Activated CD4-positive, alpha-beta T cell treated with anti-CD3 and anti-CD28 coated beads for 36 hours (primary cell): Measurements from ENCODE around the gene IRF2BPL. TPM values are rescaled to one million over a fixed set of nuclear protein-coding genes. Genes with fewer than 3 reads are reported as not detected.
A peak's percentile ranks its signal among the peaks of the same experiment; 100 is the strongest.

Experiments used
- ATAC-seq: fragments of 200-7000 bp; cut with Tn5 transposase; one replicate; pipeline ENCODE4 v1.10.0; 2021; ENCODE audit warnings: mild to moderate bottlenecking, moderate library complexity
- CTCF ChIA-PET: fragments of 350-600 bp; sonication (Branson Sonifier 250); formaldehyde crosslinking; loops from one replicate; lab custom pipeline; 2021; ENCODE audit warnings: antibody characterized with exemption; lab: Charles Lee
- POLR2A ChIA-PET: fragments of 350-600 bp; sonication (Branson Sonifier 250); formaldehyde crosslinking; loops from one replicate; lab custom pipeline; 2021; ENCODE audit warnings: antibody characterized with exemption, inconsistent platforms; lab: Charles Lee
- DNase-seq: peaks from one replicate; pipeline ENCODE4 v3.0.0-alpha.2; 2020
- H3K27ac Mint-ChIP-seq: one replicate; pipeline ENCODE4 v1.8.0; 2021; ENCODE audit warnings: mixed read lengths
- H3K27me3 Mint-ChIP-seq: one replicate; pipeline ENCODE4 v1.8.0; 2021; ENCODE audit warnings: mixed read lengths
- H3K36me3 Mint-ChIP-seq: one replicate; pipeline ENCODE4 v1.8.0; 2021; ENCODE audit warnings: low read depth, mixed read lengths
- H3K4me1 Mint-ChIP-seq: one replicate; pipeline ENCODE4 v1.8.0; 2021; ENCODE audit warnings: mixed read lengths
- H3K4me3 Mint-ChIP-seq: one replicate; pipeline ENCODE4 v1.8.0; 2021; ENCODE audit warnings: mild to moderate bottlenecking, moderate library complexity, mixed read lengths
- H3K9me3 Mint-ChIP-seq: one replicate; pipeline ENCODE4 v1.8.0; 2021; ENCODE audit warnings: low read depth, mixed read lengths
- intact Hi-C, 2 experiments: fragments of 100-400 bp; cut with DNase I in 1 of 2; cut with micrococcal nuclease in 1 of 2; formaldehyde crosslinking; loops; one replicate each; pipeline versions ENCODE4 v1.14.2 to v1.15.1; 2022 to 2024; cut with DNase I, micrococcal nuclease
- total RNA-seq, 2 experiments: library from RNA; stranded (reverse); gene quantifications; one replicate each; pipeline ENCODE4 v1.2.3, GENCODE V29; 2021

Gene IRF2BPL
- total RNA-seq, 2 experiments from 2014 or later = 34.3 to 40.1 TPM

- Mint-ChIP-seq H3K9me3 (no peaks in the 10 kb centered on the region), H3K27ac (no peak overlapping the region), H3K4me3 (no peak overlapping the region), H3K27me3 (no peaks in the 10 kb centered on the region), H3K4me1 (peaks cover 30% of the 10 kb centered on the region), H3K36me3 (no peaks in the 10 kb centered on the region)
- CTCF ChIA-PET = interaction anchor here (0.6 kb wide), 2 partner anchors 92 to 1853 kb away, joined by 3 to 4 read pairs; no protein-coding TSS in a partner anchor
- POLR2A ChIA-PET = interaction anchor here (0.6 kb wide), 1 partner anchor 69 kb away, joined by 5 read pairs; no protein-coding TSS in a partner anchor
- ATAC-seq (no peak), DNase-seq (no peak)
- intact Hi-C loops = no loop called here
These were observed 29.6 kb downstream of the IRF2BPL start for GRCh38 chr14:76998910-76999309.

DNA sequence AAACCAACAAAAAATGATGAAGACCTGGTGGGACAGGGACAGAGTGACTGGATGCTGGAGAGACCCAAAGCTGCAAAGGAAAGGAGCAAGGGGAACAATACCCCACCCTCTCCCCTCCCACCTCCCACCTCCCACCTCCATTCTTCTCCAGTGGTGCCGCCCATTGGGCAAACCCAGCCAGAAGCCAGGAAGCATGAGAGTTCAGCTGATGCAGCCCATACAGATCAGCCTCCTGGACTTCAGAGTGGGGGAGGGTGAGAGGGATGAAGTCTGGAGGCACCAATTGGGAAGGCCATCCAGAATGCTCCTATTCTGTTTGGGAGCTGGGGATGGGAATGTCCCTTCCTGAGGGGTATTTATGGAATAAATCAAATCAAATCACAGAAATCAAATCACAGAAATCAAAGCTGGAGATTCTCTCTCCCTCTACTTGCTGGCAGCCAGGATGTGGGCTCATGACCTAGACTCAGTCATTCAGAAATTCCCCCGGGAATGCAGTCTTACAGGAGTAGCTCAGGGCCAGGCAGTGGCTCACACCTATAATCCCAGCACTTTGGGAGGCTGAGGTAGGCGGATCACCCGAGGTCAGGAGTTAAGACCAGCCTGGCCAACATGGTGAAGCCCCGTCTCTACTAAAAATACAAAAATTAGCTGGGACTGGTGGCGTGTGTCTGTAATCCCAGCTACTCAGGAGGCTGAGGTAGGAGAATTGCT is 31.1 kb downstream of the IRF2BPL start:
- POLR2A ChIA-PET = no interaction called here
- H3K36me3 Mint-ChIP-seq = no peaks in the 10 kb centered on the region

GRCh38 chr14:76996563-76997146 is 31.9 kb downstream of the IRF2BPL start:
- POLR2A ChIA-PET = no interaction called here
- no peak overlapping the region for H3K4me3 Mint-ChIP-seq
- intact Hi-C loops = no loop called here
- no peaks in the 10 kb centered on the region for H3K27me3 Mint-ChIP-seq
- DNase-seq (no peak), ATAC-seq (no peak)
- no peaks in the 10 kb centered on the region for H3K9me3 Mint-ChIP-seq
- CTCF ChIA-PET = interaction anchor here (0.6 to 1.3 kb wide), 6 partner anchors 21 to 185 kb away, joined by 3 to 5 read pairs (median 3); no protein-coding TSS in a partner anchor
- no peaks in the 10 kb centered on the region for H3K36me3 Mint-ChIP-seq
- H3K27ac Mint-ChIP-seq = no peak overlapping the region
- peaks cover 33% of the 10 kb centered on the region for H3K4me1 Mint-ChIP-seq

More for the DNA sequence above, 31.1 kb downstream of the IRF2BPL start:
- CTCF ChIA-PET = interaction anchor here (0.7 to 1.3 kb wide), 5 partner anchors 20 to 429 kb away, joined by 3 to 5 read pairs (median 3); no protein-coding TSS in a partner anchor
- Mint-ChIP-seq H3K27ac (no peak overlapping the region), H3K4me1 (peaks cover 33% of the 10 kb centered on the region), H3K9me3 (no peaks in the 10 kb centered on the region), H3K27me3 (no peaks in the 10 kb centered on the region), H3K4me3 (no peak overlapping the region)
- ATAC-seq (no peak), DNase-seq (no peak)
- intact Hi-C loops = no loop called here

- ChIA-PET CTCF (interaction anchor here (0.6 to 1.2 kb wide), 3 partner anchors 11 to 74 kb away, joined by 3 read pairs; no protein-coding TSS in a partner anchor), POLR2A (interaction anchor here (0.5 kb wide), 1 partner anchor 91 kb away, joined by 4 read pairs; no protein-coding TSS in a partner anchor)
- Mint-ChIP-seq H3K27ac (no peak overlapping the region), H3K36me3 (no peaks in the 10 kb centered on the region), H3K4me3 (no peak overlapping the region), H3K4me1 (peaks cover 25% of the 10 kb centered on the region), H3K9me3 (no peaks in the 10 kb centered on the region), H3K27me3 (no peaks in the 10 kb centered on the region)
- DNase-seq = peak; percentile 67
- intact Hi-C loops = no loop called here
- ATAC-seq = peak; percentile 79
These were observed 33.1 kb downstream of the IRF2BPL start for GRCh38 chr14:76995279-76996035.

- no peaks in the 10 kb centered on the region for H3K36me3 Mint-ChIP-seq
- intact Hi-C loops = no loop called here
- peak; percentile 37 for ATAC-seq
- no peaks in the 10 kb centered on the region for H3K9me3 Mint-ChIP-seq
- H3K27ac Mint-ChIP-seq = no peak overlapping the region
- no peaks in the 10 kb centered on the region for H3K27me3 Mint-ChIP-seq
- H3K4me3 Mint-ChIP-seq = no peak overlapping the region
- DNase-seq = no peak
- ChIA-PET POLR2A (no interaction called here), CTCF (interaction anchor here (0.7 kb wide), 3 partner anchors 21 to 60 kb away, joined by 3 to 4 read pairs (median 4); no protein-coding TSS in a partner anchor)
- peaks cover 23% of the 10 kb centered on the region for H3K4me1 Mint-ChIP-seq
These were observed 34.8 kb downstream of the IRF2BPL start for GRCh38 chr14:76993752-76994151.

GRCh38 chr14:76990084-76990483 is 38.4 kb downstream of the IRF2BPL start:
- DNase-seq (no peak), ATAC-seq (no peak)
- H3K4me3 Mint-ChIP-seq = no peak overlapping the region
- ChIA-PET CTCF (no interaction called here), POLR2A (no interaction called here)
- H3K27me3 Mint-ChIP-seq = no peaks in the 10 kb centered on the region
- H3K4me1 Mint-ChIP-seq = peaks cover 20% of the 10 kb centered on the region
- no peaks in the 10 kb centered on the region for H3K36me3 Mint-ChIP-seq
- H3K9me3 Mint-ChIP-seq = no peaks in the 10 kb centered on the region
- intact Hi-C loops = no loop called here
- H3K27ac Mint-ChIP-seq = no peak overlapping the region

DNA sequence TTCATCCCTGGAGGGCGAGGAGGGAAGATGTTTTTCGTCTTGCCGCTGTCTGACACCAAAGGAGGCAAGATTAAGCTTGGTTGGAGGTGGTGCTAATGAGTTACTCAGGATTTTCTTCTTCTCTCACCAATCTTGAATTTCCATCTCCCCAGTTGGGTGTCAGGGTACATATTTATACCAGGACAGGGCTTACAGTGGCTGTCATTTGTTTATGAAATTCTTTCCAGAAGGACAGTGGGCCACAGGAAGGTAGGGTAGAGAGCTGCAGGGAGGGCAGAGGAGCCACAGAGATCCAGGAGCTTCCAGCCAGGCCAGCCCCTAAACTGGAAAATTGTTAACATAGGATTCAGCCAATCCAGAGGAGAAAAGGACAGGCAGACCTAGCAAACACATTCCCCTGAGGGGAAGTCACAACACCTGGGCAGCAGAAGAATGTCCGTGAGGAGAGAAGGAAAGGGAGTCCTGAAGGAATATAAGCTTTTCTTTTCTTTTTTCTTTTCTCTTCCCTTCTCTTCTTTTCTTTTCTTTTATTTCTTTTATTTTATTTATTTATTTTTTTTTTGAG is 40.5 kb downstream of the IRF2BPL start:
- Mint-ChIP-seq H3K4me1 (peaks cover 8% of the 10 kb centered on the region), H3K27me3 (no peaks in the 10 kb centered on the region), H3K4me3 (no peak overlapping the region), H3K9me3 (no peaks in the 10 kb centered on the region), H3K27ac (no peak overlapping the region), H3K36me3 (no peaks in the 10 kb centered on the region)
- ChIA-PET POLR2A (interaction anchor here (0.6 kb wide), 1 partner anchor 26 kb away, joined by 3 read pairs; no protein-coding TSS in a partner anchor), CTCF (interaction anchor here (0.6 to 2.7 kb wide), 6 partner anchors 10 to 116 kb away, joined by 3 to 7 read pairs (median 4); no protein-coding TSS in a partner anchor)
- DNase-seq (no peak), ATAC-seq (no peak)
- intact Hi-C loops = no loop called here

- H3K4me1 Mint-ChIP-seq = peaks cover 8% of the 10 kb centered on the region
- DNase-seq (no peak), ATAC-seq (no peak)
- ChIA-PET CTCF (interaction anchor here (1.1 to 2.7 kb wide), 3 partner anchors 8 to 276 kb away, joined by 5 to 7 read pairs (median 6); no protein-coding TSS in a partner anchor), POLR2A (no interaction called here)
- no peak overlapping the region for H3K27ac Mint-ChIP-seq
- H3K27me3 Mint-ChIP-seq = no peaks in the 10 kb centered on the region
- H3K36me3 Mint-ChIP-seq = peaks cover 1% of the 10 kb centered on the region
- H3K4me3 Mint-ChIP-seq = no peak overlapping the region
- peaks cover 8% of the 10 kb centered on the region for H3K9me3 Mint-ChIP-seq
- intact Hi-C loops = no loop called here
These were observed 42.3 kb downstream of the IRF2BPL start for GRCh38 chr14:76986231-76986565.

DNA sequence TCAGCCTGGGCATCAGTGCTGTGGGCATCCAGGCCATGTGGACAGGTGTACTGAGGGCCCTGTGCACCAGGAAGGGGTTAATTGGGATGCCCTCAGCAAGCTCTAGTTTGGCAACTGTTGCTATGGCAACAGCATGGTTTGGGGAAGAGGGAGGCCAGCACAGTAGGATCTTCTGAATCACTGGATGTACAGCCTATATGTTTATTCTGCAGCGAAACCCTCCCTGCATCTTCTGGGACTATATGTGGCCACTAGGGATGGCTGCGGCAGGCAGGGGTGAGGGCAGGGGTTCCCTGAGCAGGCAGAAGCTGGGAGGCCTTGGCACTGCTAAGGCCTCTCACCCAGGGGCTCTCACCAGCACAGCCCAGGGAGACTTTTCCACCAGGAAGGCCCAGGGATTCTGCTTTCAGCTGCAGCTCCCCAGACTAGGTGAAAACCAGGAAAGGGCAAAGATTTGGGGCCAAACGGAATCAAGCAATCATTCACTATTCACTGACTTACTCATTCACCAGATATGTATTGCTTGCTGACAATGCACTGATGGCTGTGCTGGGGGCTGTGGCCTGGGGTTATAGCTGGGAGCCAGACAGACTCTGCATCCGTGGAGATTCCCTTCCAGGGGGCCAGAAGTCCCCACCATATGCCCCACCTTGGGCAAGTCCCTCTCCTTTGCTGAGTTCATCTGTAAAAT is 42.8 kb downstream of the IRF2BPL start:
- no peak for ATAC-seq
- Mint-ChIP-seq H3K27me3 (no peaks in the 10 kb centered on the region), H3K4me1 (peaks cover 8% of the 10 kb centered on the region), H3K27ac (no peak overlapping the region), H3K9me3 (peaks cover 10% of the 10 kb centered on the region), H3K4me3 (no peak overlapping the region), H3K36me3 (peaks cover 1% of the 10 kb centered on the region)
- POLR2A ChIA-PET = no interaction called here
- intact Hi-C loops = no loop called here
- CTCF ChIA-PET = interaction anchor here (0.6 to 2.7 kb wide), 5 partner anchors 8 to 275 kb away, joined by 3 to 8 read pairs (median 6); no protein-coding TSS in a partner anchor
- no peak for DNase-seq

DNA sequence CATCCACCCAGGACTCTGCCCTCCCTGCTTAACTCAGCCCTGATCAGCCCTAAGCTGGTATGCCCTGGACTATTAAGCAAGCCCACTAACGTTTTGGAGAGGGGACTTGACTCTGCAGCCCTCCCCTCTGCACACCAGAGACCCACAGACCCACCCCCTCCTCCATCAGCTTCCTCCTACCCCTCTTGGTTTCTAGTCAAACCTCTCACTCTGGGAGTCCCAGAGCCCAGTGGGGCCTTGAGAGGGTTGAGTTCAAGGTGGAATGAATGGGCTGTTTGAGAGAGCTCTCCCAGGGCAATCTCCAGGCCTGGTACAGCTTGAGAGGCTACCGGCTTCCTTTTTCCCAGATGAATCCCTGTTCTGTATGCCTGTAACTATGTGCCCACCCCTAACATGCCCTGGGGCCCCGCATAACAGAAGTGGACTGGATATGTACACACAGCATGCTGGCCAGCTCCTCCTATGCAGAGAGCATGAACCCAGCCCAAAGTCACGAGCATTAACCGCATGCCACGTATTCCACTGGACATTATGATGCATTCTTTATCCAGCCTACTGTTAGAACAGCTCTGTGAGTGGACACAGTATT is 43.6 kb downstream of the IRF2BPL start:
- intact Hi-C loops = no loop called here
- DNase-seq (no peak), ATAC-seq (no peak)
- POLR2A ChIA-PET = no interaction called here
- H3K9me3 Mint-ChIP-seq = peaks cover 10% of the 10 kb centered on the region
- CTCF ChIA-PET = interaction anchor here (0.6 to 2.4 kb wide), 5 partner anchors 10 to 274 kb away, joined by 3 to 8 read pairs (median 3); no protein-coding TSS in a partner anchor
- H3K27me3 Mint-ChIP-seq = no peaks in the 10 kb centered on the region
- H3K4me1 Mint-ChIP-seq = peaks cover 8% of the 10 kb centered on the region
- H3K36me3 Mint-ChIP-seq = peaks cover 1% of the 10 kb centered on the region
- no peak overlapping the region for H3K27ac Mint-ChIP-seq
- no peak overlapping the region for H3K4me3 Mint-ChIP-seq
